ENCODE data around the gene TRIM4.

TRIM4 gene

GRCh38 chr7:99927536-99927935 is 8.2 kb upstream of the TRIM4 start:
- H3K9me3 ChIP-seq (replicated peaks; ENCODE audit: insufficient read depth, low read length) = no peaks in the 10 kb centered on the region
- H3K4me3 ChIP-seq (ENCODE audit: low read length) = no peak overlapping the region
- H3F3A ChIP-seq (ENCODE audit: insufficient read depth, low read length) = no peaks in the 10 kb centered on the region
- peaks cover 34% of the 10 kb centered on the region for H3K27me3 ChIP-seq (replicated peaks; ENCODE audit: insufficient read depth, low read length)
- no peak for DNase-seq
- no peaks in the 10 kb centered on the region for H3K36me3 ChIP-seq (replicated peaks; ENCODE audit: insufficient read depth, low read length)
- no peaks in the 10 kb centered on the region for H4K20me1 ChIP-seq (ENCODE audit: insufficient read depth, low read length)
- H3K9ac ChIP-seq (ENCODE audit: low read length) = no peak overlapping the region
- TF ChIP-seq, protein P1, sequence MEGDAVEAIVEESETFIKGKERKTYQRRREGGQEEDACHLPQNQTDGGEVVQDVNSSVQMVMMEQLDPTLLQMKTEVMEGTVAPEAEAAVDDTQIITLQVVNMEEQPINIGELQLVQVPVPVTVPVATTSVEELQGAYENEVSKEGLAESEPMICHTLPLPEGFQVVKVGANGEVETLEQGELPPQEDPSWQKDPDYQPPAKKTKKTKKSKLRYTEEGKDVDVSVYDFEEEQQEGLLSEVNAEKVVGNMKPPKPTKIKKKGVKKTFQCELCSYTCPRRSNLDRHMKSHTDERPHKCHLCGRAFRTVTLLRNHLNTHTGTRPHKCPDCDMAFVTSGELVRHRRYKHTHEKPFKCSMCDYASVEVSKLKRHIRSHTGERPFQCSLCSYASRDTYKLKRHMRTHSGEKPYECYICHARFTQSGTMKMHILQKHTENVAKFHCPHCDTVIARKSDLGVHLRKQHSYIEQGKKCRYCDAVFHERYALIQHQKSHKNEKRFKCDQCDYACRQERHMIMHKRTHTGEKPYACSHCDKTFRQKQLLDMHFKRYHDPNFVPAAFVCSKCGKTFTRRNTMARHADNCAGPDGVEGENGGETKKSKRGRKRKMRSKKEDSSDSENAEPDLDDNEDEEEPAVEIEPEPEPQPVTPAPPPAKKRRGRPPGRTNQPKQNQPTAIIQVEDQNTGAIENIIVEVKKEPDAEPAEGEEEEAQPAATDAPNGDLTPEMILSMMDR (IDR thresholded peaks at IDR 0.05; ENCODE audit: low read length) = no peak
- TF ChIP-seq EZH2phosphoT487 (IDR thresholded peaks at IDR 0.05; ENCODE audit: low read length) (no peak), EZH2 (optimal IDR thresholded peaks at IDR 0.05; ENCODE audit: low read depth, low read length) (no peak)
- no peaks in the 10 kb centered on the region for H3K79me2 ChIP-seq (ENCODE audit: low read length)
- no peak overlapping the region for H2AFZ ChIP-seq (ENCODE audit: low read length)
- H3K27ac ChIP-seq (ENCODE audit: low read length) = no peak overlapping the region
- H3K4me1 ChIP-seq (ENCODE audit: low read length) = peaks cover 9% of the 10 kb centered on the region; the same call in 1 of the 2 replicates
- H3K4me2 ChIP-seq (ENCODE audit: low read depth, low read length) = no peak overlapping the region
- no peaks in the 10 kb centered on the region for H3K9me2 ChIP-seq (replicated peaks; ENCODE audit: insufficient read depth, low read length)

- no peak for DNase-seq
- H3K27me3 ChIP-seq (replicated peaks; ENCODE audit: insufficient read depth, low read length) = peaks cover 31% of the 10 kb centered on the region
- no peak overlapping the region for H3K4me3 ChIP-seq (ENCODE audit: low read length)
- no peak overlapping the region for H3K9ac ChIP-seq (ENCODE audit: low read length)
- H3F3A ChIP-seq (ENCODE audit: insufficient read depth, low read length) = no peaks in the 10 kb centered on the region
- no peaks in the 10 kb centered on the region for H3K36me3 ChIP-seq (replicated peaks; ENCODE audit: insufficient read depth, low read length)
- H3K9me3 ChIP-seq (replicated peaks; ENCODE audit: insufficient read depth, low read length) = no peaks in the 10 kb centered on the region
- TF ChIP-seq EZH2phosphoT487 (IDR thresholded peaks at IDR 0.05; ENCODE audit: low read length) (no peak), EZH2 (optimal IDR thresholded peaks at IDR 0.05; ENCODE audit: low read depth, low read length) (no peak)
- TF ChIP-seq, protein P1 (IDR thresholded peaks at IDR 0.05; ENCODE audit: low read length) = no peak
- H3K27ac ChIP-seq (ENCODE audit: low read length) = no peak overlapping the region
- no peak overlapping the region for H2AFZ ChIP-seq (ENCODE audit: low read length)
- no peaks in the 10 kb centered on the region for H3K9me2 ChIP-seq (replicated peaks; ENCODE audit: insufficient read depth, low read length)
- no peak overlapping the region for H3K4me2 ChIP-seq (ENCODE audit: low read depth, low read length)
- H3K79me2 ChIP-seq (ENCODE audit: low read length) = no peaks in the 10 kb centered on the region
- H3K4me1 ChIP-seq (ENCODE audit: low read length) = peaks cover 9% of the 10 kb centered on the region; the same call in 1 of the 2 replicates
- no peaks in the 10 kb centered on the region for H4K20me1 ChIP-seq (ENCODE audit: insufficient read depth, low read length)
Measured at GRCh38 chr7:99926321-99926720, 7.0 kb upstream of the TRIM4 start.

DNA sequence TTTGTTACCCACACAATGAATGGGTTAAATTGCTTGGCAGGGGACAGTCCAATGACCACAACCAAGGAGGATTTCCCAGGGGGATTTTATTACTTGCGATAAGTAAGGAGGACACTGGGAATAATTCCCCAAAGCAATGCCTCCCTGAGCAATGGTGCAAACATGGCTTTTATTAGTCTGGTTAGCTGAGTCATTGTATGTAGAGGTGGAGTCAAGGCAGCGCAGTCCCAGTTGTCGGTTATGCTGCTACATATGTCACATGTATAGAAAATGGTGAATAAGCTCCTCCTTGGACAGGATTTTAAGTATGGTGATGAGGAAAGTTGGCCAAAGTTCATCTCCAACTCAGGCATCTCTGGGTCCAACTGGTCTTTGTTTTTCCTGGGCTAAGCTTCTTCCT is 3.9 kb upstream of the TRIM4 start:
- H3K9me2 ChIP-seq (replicated peaks; ENCODE audit: insufficient read depth, low read length) = no peaks in the 10 kb centered on the region
- no peaks in the 10 kb centered on the region for H4K20me1 ChIP-seq (ENCODE audit: insufficient read depth, low read length)
- peaks cover 21% of the 10 kb centered on the region for H3K79me2 ChIP-seq (ENCODE audit: low read length)
- H3K9ac ChIP-seq (ENCODE audit: low read length) = no peak overlapping the region
- no peak overlapping the region for H3K4me2 ChIP-seq (ENCODE audit: low read depth, low read length)
- no peaks in the 10 kb centered on the region for H3K36me3 ChIP-seq (replicated peaks; ENCODE audit: insufficient read depth, low read length)
- no peak for DNase-seq
- H3F3A ChIP-seq (ENCODE audit: insufficient read depth, low read length) = 0 out of 2 replicates have a peak, but pooled peaks cover 5% of the 10 kb centered on the region
- 0 out of 2 replicates have a peak, but pooled peaks cover 6% of the 10 kb centered on the region for H3K4me1 ChIP-seq (ENCODE audit: low read length)
- peaks cover 21% of the 10 kb centered on the region for H3K27me3 ChIP-seq (replicated peaks; ENCODE audit: insufficient read depth, low read length)
- TF ChIP-seq EZH2phosphoT487 (IDR thresholded peaks at IDR 0.05; ENCODE audit: low read length) (no peak), EZH2 (optimal IDR thresholded peaks at IDR 0.05; ENCODE audit: low read depth, low read length) (no peak)
- TF ChIP-seq, protein P1 (IDR thresholded peaks at IDR 0.05; ENCODE audit: low read length) = no peak
- H3K4me3 ChIP-seq (ENCODE audit: low read length) = no peak overlapping the region
- H3K27ac ChIP-seq (ENCODE audit: low read length) = no peak overlapping the region
- H3K9me3 ChIP-seq (replicated peaks; ENCODE audit: insufficient read depth, low read length) = no peaks in the 10 kb centered on the region
- no peak overlapping the region for H2AFZ ChIP-seq (ENCODE audit: low read length)

Data from MM.1S (cell line).